HG03558 (cell line): ENCODE data around the gene RSBN1.
"Not testable (repeated sequence)": the region's sequence is repeated elsewhere in the genome, so short reads cannot be mapped to it uniquely, and the experiment has no call there.

Source experiments
- ATAC-seq: cut with Tn5 transposase; IDR thresholded peaks from one replicate; pipeline ENCODE4 v1.9.1; 2021; ENCODE audit warnings: moderate number of reproducible peaks; ENCODE audit not compliant: unreplicated experiment; ENCODE audit errors: extremely low read depth

Gene RSBN1

DNA sequence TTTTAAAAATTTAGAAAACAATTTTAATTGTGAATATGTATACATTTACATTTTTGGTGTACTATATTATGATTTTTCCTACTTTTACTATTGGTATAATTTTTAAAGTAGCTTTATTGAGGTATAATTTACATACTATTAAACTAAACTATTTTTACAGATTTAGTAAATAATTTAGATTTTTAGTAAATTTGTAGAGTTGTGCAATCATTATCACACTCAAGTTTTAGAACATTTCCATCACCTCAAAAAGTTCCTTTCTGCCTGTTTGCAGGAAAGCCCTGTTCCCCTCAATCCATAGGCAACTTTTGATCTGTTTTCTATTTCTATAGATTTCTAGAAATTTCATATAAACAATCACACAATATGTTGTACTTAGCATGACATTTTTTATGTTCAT, 61.2 kb downstream of the RSBN1 start:
- ATAC-seq, result no peak

DNA sequence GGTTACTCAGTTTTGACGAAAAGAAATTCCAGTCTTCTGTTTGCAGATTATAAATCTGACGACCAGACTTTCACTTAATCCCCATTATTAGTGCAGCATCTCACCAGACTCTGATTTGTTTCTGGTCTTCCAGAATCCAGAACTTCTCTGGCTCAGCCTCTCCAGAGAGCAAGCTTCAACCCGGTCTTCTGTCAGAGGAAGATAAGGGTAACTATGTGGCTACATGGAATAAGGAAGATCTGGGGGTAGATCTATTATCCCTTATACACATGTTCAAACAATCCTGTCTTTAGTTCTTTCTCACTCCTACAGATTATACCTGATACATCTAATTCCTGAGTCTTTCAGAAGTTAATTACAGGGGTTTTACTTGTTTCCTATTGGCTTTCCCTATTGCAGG, 62.9 kb downstream of the RSBN1 start:
- ATAC-seq, result no peak

DNA sequence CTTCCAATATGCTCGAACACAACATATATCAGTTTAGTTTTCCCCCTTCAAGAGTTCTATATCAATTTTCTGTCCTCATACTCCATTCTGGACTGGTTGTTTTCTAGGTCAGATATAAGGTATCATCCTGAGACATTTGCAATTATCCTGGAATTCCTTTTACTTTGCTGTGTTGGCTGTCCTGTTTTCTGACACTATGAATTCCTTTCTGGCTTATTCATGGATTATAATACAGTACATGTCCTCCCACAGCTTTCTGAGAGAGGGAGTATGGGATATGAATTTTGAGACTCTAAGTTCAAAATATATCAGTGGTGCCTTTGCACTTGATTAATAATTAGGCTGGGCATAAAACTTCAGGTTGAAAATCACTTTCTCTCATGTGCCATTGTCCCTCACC, 64.9 kb downstream of the RSBN1 start:
- no peak for ATAC-seq

DNA sequence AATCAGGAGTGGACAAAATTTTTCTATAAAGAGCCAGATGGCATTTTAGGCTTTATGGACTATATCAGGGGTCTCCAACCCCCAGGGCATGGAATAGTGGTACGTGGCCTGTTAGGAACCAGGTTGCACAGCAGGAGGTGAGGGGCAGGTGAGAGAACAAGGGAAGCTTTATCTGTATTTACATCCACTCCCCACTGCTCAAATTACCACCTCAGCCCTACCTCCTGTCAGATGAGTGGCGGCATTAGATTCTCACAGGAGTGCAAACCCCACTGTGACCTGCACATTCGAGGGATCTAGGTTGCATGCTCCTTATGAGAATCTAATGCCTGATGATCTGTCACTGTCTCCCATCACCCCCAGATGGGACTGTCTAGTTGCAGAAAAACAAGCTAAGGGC, 66.9 kb downstream of the RSBN1 start:
- ATAC-seq, result no peak

DNA sequence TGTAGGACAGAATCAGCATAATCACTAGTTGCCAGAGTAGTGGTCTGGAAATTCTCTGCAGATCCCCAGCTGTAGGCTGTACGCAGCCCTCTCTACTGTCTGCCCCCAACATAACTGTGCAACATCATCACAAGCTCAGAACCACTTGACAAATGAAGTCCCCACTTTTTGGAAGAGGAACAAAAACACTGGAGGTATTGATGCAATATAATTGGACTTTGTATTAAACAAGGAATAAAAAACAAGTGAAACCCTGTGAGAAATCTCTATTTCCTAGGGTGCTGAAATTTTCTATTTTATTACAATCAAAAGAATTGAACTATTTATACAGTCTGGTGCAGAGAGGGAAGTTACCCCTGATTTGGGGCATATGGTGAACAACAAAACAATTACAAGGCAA, 68.2 kb downstream of the RSBN1 start:
- ATAC-seq, result no peak

DNA sequence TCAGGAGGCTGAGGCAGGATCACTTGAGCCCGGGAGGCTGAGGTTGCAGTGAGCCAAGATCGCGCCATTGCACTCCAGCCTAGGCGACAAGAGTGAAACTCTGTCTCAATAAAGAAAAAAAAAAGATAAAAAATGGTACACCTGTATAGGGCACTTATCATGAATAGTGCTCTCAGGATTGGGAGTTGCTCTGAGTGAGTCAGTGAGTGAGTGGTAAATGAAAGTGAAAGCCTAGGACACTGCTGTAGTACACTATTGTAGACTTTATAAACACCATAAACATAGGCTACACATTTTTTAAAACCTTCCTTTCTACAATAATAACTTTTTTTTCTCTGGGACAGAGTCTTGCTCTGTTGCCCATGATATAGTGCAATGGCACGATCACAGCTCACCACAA, 69.8 kb downstream of the RSBN1 start:
- no peak for ATAC-seq

DNA sequence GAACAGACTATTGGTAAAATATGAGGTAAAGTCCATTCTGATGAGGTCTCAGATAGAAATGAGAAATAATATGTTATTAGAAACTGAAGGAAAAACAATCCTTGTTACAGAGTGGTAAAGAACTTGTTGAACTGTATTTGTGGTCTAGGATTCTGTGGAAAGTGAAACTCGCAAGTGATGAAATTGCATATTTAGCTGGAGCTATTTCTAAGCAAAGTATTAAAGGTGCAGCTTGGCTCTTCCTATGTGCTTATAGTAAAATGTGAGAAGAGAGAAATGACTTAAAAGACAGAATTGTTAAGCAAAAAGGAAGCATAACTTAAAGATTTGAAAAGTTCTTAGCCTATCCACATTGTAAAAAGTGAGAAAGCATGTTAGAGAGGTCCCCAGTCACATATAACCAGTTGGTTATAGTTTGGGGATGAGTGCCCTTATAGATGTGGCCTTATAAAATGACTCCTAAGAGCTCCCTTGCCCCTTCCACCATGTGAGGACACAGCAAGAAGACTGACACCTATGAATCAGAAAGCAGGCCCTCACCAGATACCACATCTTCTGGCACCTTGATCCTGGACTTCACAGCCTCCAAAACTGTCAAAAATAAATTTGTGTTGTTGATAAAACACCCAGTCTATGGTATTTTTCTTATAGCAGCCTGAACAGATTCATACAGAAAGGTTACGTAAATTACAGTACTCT, 77.8 kb downstream of the RSBN1 start:
- no peak for ATAC-seq

DNA sequence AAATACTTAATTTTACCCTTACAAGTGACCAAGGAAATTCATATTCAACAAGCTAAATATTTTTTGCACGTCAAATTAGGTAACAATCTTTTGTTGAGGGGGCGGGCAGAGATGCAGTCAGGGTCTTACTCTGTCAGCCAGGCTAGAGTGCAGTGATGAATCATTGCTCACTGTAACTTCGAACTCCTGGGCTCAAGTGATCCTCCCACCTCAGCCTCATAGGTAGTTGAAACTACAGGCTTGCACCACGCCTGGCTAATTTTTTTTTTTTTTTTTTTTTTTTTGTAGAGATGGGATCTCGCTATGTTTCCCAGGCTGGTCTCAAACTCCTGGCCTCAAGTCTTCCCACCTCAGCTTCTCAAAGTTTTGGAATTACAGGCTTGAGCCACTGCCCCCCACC, 79.5 kb downstream of the RSBN1 start:
- ATAC-seq, result no peak

DNA sequence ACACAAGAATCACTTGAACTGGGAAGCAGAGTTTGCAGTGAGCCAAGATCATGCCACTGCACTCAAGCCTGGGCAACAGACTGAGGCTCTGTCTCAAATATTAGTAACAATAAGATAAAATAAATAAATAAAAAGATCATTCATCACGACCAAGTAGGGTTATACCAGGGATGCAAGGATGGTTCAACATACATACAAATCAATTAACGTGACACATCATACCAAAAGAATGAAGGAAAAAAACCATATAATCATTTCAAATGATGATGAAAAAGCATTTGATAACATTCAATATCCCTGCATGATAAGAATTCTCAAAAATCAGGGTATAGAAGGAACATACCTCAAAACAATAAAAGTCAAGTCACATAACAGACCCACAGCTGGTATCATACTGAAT, 91.3 kb downstream of the RSBN1 start:
- ATAC-seq, result no peak

DNA sequence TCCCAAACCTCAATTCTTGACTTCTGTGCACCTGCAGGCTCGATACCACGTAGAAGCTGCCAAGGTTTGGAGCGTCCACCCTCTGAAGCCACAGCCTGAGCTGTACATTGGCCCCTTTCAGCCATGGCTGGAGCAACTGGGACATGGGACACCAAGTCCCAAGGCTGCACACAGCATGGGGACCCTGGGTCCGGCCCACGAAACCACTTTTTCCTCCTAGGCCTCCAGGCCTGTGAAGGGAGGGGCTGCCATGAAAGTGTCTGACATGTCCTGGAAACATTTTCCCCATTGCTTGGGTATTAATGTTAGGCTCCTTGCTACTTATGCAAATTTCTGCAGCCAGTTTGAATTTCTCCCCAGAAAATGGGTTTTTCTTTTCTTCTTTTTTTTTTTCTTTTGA, 93.7 kb downstream of the RSBN1 start:
- ATAC-seq, result not testable (repeated sequence)

DNA sequence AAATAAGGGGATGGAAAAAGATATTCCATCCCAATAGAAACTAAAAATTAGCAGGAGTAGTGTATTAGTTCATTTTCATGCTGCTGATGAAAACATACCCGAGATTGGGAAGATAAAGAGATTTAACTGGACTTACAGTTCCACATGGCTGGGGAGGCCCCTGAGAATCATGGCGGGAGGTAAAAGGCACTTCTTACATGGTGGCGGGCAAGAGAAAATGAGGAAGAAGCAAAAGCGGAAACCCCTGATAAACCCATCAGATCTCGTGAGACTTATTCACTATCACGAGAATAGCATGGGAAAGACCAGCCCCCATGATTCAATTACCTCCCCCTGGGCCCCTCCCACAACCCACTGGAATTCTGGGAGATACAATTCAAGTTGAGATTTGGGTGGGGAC, 94.8 kb downstream of the RSBN1 start:
- ATAC-seq, result not testable (repeated sequence)

DNA sequence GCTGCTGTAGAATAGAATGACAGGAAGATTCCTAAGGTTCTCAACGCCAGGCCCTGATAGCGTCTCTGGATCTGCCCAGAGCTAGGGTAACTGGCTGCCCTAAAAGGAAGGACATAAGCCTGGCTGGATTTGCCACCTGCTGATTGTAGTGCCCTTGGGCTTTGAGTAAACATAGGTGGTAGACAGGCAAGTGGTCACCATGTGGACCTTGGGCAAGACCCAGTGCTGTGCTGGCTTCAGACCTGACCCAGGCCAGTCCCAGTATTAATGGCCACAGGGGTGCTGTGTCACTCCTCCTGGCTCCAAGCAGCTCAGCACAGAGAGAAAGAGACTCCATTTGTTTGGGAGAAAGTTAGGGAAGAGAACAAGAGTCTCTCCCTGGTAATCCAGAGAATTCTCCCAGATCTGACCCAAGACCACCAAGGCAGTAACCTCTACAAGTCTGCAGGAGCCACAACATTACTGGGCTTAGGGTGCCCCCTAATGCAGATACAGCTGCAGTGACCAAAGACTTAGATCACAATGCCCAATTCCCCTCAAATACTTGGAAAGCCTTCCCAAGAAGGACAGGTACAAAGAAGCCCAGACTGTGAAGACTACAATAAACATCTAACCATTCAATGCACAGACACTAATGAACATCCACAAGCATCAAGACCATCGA, 97.5 kb downstream of the RSBN1 start:
- ATAC-seq, result no peak
